Sigmoid colon (tissue), 4 donors: ENCODE measurements around the gene EIF3L.

Experiments used
- EP300 ChIP-seq, 4 donors: sonication (generic); formaldehyde crosslinking; IDR thresholded peaks; one replicate each; pipeline ENCODE4 v1.6.1; 2017; ENCODE audit warnings: antibody characterized with exemption in 4 of 4
- POLR2AphosphoS5 ChIP-seq, 4 donors: sonication (generic); formaldehyde crosslinking; IDR thresholded peaks; one replicate each; pipeline ENCODE4 v1.6.1; 2017; ENCODE audit warnings: antibody characterized with exemption in 4 of 4
- TF ChIP-seq, protein P1 (sequence below), 4 experiments: fragments of 450-650 bp in 3 of 4; fragments of 200-600 bp in 1 of 4; IDR thresholded peaks; one replicate each; pipeline ENCODE4 v1.5.1; 2016 to 2019; ENCODE audit warnings: antibody characterized with exemption in 4 of 4, mild to moderate bottlenecking in 3 of 4, moderate library complexity in 2 of 4

DNA sequence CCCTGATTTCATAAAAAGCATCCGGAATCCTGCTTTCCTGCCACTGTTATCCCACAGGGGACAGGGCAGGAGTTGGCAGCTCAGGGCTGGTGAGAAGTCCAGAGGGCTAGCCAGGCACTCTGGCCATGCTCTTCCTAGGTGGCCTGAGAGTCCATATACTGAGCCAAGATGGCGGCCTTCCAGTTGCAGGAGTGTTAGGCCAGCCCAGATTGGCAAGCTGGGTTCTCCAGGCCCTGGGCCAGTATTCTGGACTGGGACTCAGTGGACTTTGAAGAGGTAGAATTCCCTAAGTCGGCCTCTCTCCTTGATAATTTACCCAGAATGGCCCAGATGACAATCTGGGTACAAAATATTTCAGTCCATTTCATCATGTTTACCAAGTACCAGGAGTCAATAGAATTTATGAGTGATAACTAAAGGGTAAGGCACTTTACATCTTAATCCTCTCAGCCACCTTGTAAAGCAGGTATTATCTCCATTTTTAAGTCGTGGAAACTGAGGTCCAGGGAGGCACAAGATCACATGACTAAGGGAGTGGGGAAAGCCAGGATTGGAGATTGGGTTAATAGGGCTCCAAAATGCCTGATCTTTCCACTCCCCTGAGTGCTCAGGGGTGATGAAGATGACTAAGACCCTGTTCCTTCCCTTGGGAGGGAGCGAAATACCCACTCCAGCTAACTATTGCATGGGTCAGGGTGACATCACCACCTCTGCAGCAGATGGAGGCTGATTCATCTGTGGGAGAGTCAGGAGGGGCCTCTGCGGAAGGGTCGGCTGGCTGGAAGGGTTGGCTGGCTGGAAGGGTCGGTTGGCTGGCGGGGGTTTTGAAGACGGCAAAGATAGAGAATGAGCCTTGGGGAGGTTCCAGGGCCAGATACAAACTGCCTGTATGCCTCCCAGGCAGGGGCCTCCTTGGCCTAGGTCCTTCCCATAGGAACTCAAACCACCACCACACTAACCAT lies 55.6 kb downstream of the EIF3L start:
- TF ChIP-seq EP300 (IDR thresholded peaks at IDR 0.05) (no peak), POLR2AphosphoS5 (IDR thresholded peaks at IDR 0.05) (peak in 3 of 4 donors; percentile 12 to 81 (median 29))
- TF ChIP-seq, protein P1, sequence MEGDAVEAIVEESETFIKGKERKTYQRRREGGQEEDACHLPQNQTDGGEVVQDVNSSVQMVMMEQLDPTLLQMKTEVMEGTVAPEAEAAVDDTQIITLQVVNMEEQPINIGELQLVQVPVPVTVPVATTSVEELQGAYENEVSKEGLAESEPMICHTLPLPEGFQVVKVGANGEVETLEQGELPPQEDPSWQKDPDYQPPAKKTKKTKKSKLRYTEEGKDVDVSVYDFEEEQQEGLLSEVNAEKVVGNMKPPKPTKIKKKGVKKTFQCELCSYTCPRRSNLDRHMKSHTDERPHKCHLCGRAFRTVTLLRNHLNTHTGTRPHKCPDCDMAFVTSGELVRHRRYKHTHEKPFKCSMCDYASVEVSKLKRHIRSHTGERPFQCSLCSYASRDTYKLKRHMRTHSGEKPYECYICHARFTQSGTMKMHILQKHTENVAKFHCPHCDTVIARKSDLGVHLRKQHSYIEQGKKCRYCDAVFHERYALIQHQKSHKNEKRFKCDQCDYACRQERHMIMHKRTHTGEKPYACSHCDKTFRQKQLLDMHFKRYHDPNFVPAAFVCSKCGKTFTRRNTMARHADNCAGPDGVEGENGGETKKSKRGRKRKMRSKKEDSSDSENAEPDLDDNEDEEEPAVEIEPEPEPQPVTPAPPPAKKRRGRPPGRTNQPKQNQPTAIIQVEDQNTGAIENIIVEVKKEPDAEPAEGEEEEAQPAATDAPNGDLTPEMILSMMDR (IDR thresholded peaks at IDR 0.05) = no peak
